RWPE2 (cell line): Measurements from ENCODE around the gene BRDT.
"Not testable (repeated sequence)": the region's sequence is repeated elsewhere in the genome, so short reads cannot be mapped to it uniquely, and the experiment has no call there.

Source experiments
- ATAC-seq: fragments of 200-7000 bp; cut with Tn5 transposase; 3 replicates; pipeline ENCODE4 v1.9.1; 2021; ENCODE audit warnings: low read depth
- DNase-seq: peaks from one replicate; pipeline ENCODE4 v3.0.0-alpha.2; 2020; ENCODE audit warnings: low spot score
- H3K27ac ChIP-seq: fragments of 450-650 bp; 2 replicates; pipeline ENCODE4 v1.5.1; 2017; ENCODE audit warnings: mild to moderate bottlenecking; ENCODE audit not compliant: poor library complexity, severe bottlenecking
- H3K27me3 ChIP-seq: fragments of 250-450 bp; sonication (Bioruptor Pico); 2 replicates; pipeline ENCODE4 v1.5.1; 2021; ENCODE audit warnings: mild to moderate bottlenecking, moderate library complexity; ENCODE audit not compliant: insufficient read depth, poor library complexity, severe bottlenecking
- H3K36me3 ChIP-seq: fragments of 250-450 bp; sonication (Bioruptor Pico); 2 replicates; pipeline ENCODE4 v1.5.1; 2020; ENCODE audit warnings: low read depth, mild to moderate bottlenecking, moderate library complexity
- H3K4me1 ChIP-seq: fragments of 250-450 bp; sonication (Bioruptor Pico); 2 replicates; pipeline ENCODE4 v1.5.1; 2021; ENCODE audit warnings: mild to moderate bottlenecking, moderate library complexity; ENCODE audit not compliant: insufficient read depth, poor library complexity, severe bottlenecking
- H3K4me3 ChIP-seq: fragments of 250-450 bp; sonication (Bioruptor Pico); 2 replicates; pipeline ENCODE4 v1.5.1; 2021; ENCODE audit warnings: mild to moderate bottlenecking, moderate library complexity; ENCODE audit not compliant: severe bottlenecking
- H3K9me3 ChIP-seq: fragments of 250-450 bp; sonication (Bioruptor Pico); 2 replicates; pipeline ENCODE4 v1.5.1; 2021; ENCODE audit warnings: mild to moderate bottlenecking, moderate library complexity; ENCODE audit not compliant: severe bottlenecking
- TF ChIP-seq, protein P1 (sequence below): fragments of 450-650 bp; IDR thresholded peaks from one replicate; pipeline ENCODE4 v1.5.1; 2017; ENCODE audit warnings: mild to moderate bottlenecking, moderate library complexity; ENCODE audit not compliant: poor library complexity, severe bottlenecking

BRDT gene

DNA sequence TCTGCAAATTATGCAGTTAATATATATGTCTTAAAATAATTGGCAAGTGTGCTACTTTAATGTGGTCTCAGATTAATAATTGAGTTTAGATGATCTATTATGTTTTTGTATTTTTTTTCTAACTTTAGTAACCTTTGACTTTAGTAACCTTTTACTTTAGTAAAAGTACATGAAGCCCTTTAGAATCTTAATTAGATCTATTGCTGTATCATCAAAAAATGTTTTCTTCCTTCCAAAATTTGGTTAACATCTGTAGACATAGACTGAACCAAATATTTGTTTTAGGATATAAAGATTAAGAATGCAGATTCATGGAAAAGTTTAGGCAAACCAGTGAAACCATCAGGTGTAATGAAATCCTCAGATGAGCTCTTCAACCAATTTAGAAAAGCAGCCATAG is 54.9 kb downstream of the BRDT start:
- TF ChIP-seq, protein P1, sequence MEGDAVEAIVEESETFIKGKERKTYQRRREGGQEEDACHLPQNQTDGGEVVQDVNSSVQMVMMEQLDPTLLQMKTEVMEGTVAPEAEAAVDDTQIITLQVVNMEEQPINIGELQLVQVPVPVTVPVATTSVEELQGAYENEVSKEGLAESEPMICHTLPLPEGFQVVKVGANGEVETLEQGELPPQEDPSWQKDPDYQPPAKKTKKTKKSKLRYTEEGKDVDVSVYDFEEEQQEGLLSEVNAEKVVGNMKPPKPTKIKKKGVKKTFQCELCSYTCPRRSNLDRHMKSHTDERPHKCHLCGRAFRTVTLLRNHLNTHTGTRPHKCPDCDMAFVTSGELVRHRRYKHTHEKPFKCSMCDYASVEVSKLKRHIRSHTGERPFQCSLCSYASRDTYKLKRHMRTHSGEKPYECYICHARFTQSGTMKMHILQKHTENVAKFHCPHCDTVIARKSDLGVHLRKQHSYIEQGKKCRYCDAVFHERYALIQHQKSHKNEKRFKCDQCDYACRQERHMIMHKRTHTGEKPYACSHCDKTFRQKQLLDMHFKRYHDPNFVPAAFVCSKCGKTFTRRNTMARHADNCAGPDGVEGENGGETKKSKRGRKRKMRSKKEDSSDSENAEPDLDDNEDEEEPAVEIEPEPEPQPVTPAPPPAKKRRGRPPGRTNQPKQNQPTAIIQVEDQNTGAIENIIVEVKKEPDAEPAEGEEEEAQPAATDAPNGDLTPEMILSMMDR: no peak
- no peaks in the 10 kb centered on the region for H3K36me3 ChIP-seq
- no peak for DNase-seq
- H3K27ac ChIP-seq: no peak overlapping the region
- H3K4me1 ChIP-seq: no peaks in the 10 kb centered on the region
- H3K4me3 ChIP-seq: no peak overlapping the region
- no peaks in the 10 kb centered on the region for H3K9me3 ChIP-seq
- no peaks in the 10 kb centered on the region for H3K27me3 ChIP-seq
- no peak for ATAC-seq

DNA sequence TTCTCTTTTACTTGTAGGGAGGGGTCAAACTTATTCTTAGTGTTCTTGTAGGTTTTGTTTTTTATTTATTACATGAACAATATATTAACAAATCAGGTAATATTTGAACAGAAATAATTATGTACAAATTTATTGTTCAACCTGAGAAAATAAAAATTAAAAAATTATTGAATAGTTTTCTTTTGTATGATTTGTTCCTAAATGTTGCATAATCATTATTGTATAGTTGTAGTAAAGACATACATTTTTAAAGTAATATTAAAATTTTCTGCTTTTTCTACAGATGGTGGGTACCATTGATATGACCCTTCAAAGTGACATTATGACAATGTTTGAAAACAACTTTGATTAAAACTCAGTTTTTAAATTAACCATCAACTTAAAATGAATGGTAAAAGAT is 64.7 kb downstream of the BRDT start:
- Histone ChIP-seq H3K27me3 (no peaks in the 10 kb centered on the region), H3K4me1 (no peaks in the 10 kb centered on the region), H3K27ac (no peak overlapping the region), H3K9me3 (no peaks in the 10 kb centered on the region), H3K36me3 (no peaks in the 10 kb centered on the region), H3K4me3 (no peak overlapping the region)
- ATAC-seq (no peak), DNase-seq (no peak)
- TF ChIP-seq, protein P1: no peak

DNA sequence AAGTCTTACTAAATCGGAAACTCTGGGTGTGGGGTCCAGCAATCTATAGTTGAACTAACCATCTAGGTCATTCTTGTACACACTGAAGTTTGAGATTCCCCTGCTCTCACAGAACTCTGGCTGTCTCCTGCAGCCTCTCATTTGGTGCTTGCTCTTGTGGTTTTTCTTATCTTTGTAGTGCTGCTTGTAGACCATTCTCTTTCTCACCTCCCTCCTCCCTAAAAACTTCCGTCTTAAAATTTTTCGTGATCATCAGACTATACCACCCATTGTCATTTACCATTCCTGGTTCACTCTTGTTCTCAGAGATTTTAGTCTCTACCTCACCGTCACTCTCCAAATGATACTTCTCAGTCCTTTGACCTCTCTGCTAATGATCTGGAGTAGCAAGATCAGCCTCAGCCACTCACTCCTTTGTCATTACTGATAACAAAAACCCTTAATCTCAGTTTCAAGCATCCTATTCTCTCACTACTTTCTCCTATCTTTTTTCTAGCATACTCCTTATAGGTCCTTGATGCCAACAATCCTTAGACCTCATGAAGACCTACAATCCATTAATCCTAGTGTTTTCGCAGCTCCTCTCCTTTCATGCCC is 67.6 kb downstream of the BRDT start:
- H3K36me3 ChIP-seq: no peaks in the 10 kb centered on the region
- H3K27me3 ChIP-seq: no peaks in the 10 kb centered on the region
- no peak overlapping the region for H3K27ac ChIP-seq
- no peak overlapping the region for H3K4me3 ChIP-seq
- no peaks in the 10 kb centered on the region for H3K4me1 ChIP-seq
- H3K9me3 ChIP-seq: no peaks in the 10 kb centered on the region
- DNase-seq (no peak), ATAC-seq (no peak)
- TF ChIP-seq, protein P1: no peak

DNA sequence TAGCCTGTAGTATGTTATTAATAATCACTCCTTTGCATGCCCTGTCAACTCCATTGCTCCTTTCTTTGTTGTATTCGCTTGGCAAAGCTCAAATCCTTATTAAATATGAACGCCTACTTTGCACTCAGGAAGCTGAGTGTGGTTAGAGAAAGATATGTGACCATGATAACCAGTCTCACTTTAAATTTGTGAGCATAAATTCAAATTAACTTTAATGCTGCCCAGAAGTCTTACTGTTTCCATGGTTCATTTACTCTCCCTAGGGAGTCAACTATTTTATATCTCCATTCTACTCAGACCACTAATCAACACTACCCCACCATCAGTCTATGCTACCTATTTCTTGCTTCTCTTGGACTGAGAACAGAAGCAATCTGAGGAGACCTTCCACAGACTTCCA is 68.5 kb downstream of the BRDT start:
- Histone ChIP-seq H3K27me3 (no peaks in the 10 kb centered on the region), H3K36me3 (no peaks in the 10 kb centered on the region), H3K4me1 (no peaks in the 10 kb centered on the region), H3K27ac (no peak overlapping the region), H3K9me3 (no peaks in the 10 kb centered on the region), H3K4me3 (no peak overlapping the region)
- DNase-seq: no peak
- TF ChIP-seq, protein P1: no peak
- ATAC-seq: no peak

DNA sequence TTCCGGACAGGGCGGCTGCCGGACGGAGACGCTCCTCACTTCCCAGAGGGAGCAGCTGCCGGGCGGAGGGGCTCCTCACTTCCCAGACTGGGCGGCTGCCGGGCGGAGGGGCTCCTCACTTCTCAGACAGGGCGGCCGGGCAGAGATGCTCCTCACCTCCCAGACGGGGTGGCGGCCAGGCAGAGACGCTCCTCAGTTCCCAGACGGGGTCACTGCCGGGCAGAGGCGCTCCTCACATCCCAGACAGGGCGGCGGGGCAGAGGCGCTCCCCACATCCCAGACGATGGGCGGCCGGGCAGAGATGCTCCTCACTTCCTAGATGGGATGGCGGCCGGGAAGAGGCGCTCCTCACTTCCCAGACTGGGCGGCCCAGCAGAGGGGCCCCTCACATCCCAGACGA is 76.8 kb downstream of the BRDT start:
- not testable (repeated sequence) for ATAC-seq, H3K4me3 ChIP-seq, H3K4me1 ChIP-seq, H3K9me3 ChIP-seq, DNase-seq, H3K27me3 ChIP-seq, H3K36me3 ChIP-seq, H3K27ac ChIP-seq
